B cell (primary cell): Measurements from ENCODE around the gene VAMP7.

Experiments
- CTCF ChIP-seq: fragments of 200-600 bp; IDR thresholded peaks from one replicate; pipeline ENCODE4 v1.8.0; 2022; ENCODE audit warnings: antibody characterized with exemption, mild to moderate bottlenecking
- EZH2 ChIP-seq: IDR thresholded peaks from 2 replicates; pipeline ENCODE4 v1.6.1; 2012; ENCODE audit warnings: borderline replicate concordance, low read depth, mild to moderate bottlenecking, moderate library complexity, low read length; ENCODE audit not compliant: insufficient read depth, poor library complexity, severe bottlenecking

GRCh38 chrX:155962906-155963305, 81.8 kb downstream of the VAMP7 start:
- TF ChIP-seq CTCF: no peak
- no peak for TF ChIP-seq EZH2
